H9 (cell line): ENCODE measurements around the gene ACTL7A. TPM values are rescaled to one million over a fixed set of nuclear protein-coding genes. Genes with fewer than 3 reads are reported as not detected.

ENCODE experiments used
- DNase-seq: peaks from one replicate; pipeline ENCODE4 v3.0.0-alpha.2; 2017
- H2AFZ ChIP-seq: one replicate; pipeline ENCODE4 v1.6.1; 2013; ENCODE audit warnings: mild to moderate bottlenecking, low read length, control low read depth, moderate library complexity
- H2AK5ac ChIP-seq: 2 replicates; pipeline ENCODE4 v1.6.1; 2013; ENCODE audit warnings: low read length, control low read depth, mixed read lengths; ENCODE audit not compliant: insufficient read length
- H2BK120ac ChIP-seq: one replicate; pipeline ENCODE4 v1.6.1; 2013; ENCODE audit warnings: low read depth, mild to moderate bottlenecking, low read length, control low read depth, inconsistent platforms; ENCODE audit not compliant: poor library complexity, severe bottlenecking
- H2BK12ac ChIP-seq: 2 replicates; pipeline ENCODE4 v1.6.1; 2013; ENCODE audit warnings: low read length, control low read depth, mixed read lengths, low read depth; ENCODE audit not compliant: insufficient read length
- H2BK15ac ChIP-seq: 2 replicates; pipeline ENCODE4 v1.6.1; 2013; ENCODE audit warnings: low read depth, low read length, control low read depth
- H2BK20ac ChIP-seq: one replicate; pipeline ENCODE4 v1.6.1; 2013; ENCODE audit warnings: low read depth, mild to moderate bottlenecking, low read length, control low read depth, inconsistent platforms; ENCODE audit not compliant: poor library complexity, severe bottlenecking
- H2BK5ac ChIP-seq: 2 replicates; pipeline ENCODE4 v1.6.1; 2013; ENCODE audit warnings: low read length, control low read depth, mixed read lengths; ENCODE audit not compliant: insufficient read length
- H3K14ac ChIP-seq: 2 replicates; pipeline ENCODE4 v1.6.1; 2013; ENCODE audit warnings: low read length, control low read depth; ENCODE audit not compliant: insufficient read depth
- H3K18ac ChIP-seq: 2 replicates; pipeline ENCODE4 v1.6.1; 2013; ENCODE audit warnings: low read depth, mild to moderate bottlenecking, mixed read lengths, low read length, control low read depth; ENCODE audit not compliant: insufficient read length
- H3K23ac ChIP-seq: 2 replicates; pipeline ENCODE4 v1.6.1; 2013; ENCODE audit warnings: low read length, control low read depth, mixed read lengths, low read depth; ENCODE audit not compliant: insufficient read length
- H3K23me2 ChIP-seq: 2 replicates; pipeline ENCODE4 v1.6.1; 2013; ENCODE audit warnings: low read depth, mild to moderate bottlenecking, mixed read lengths, low read length, control low read depth; ENCODE audit not compliant: insufficient read length, poor library complexity, severe bottlenecking
- H3K27ac ChIP-seq: 2 replicates; pipeline ENCODE4 v1.5.1; 2013; ENCODE audit warnings: low read length, control low read depth, mixed read lengths, low read depth; ENCODE audit not compliant: insufficient read length
- H3K27me3 ChIP-seq: 2 replicates; pipeline ENCODE4 v1.6.1; 2013; ENCODE audit warnings: low read length, control low read depth, inconsistent platforms; ENCODE audit not compliant: insufficient read depth
- H3K4ac ChIP-seq: 2 replicates; pipeline ENCODE4 v1.6.1; 2013; ENCODE audit warnings: low read depth, mild to moderate bottlenecking, control low read depth, inconsistent platforms, low read length, moderate library complexity
- H3K4me1 ChIP-seq: 2 replicates; pipeline ENCODE4 v1.6.1; 2013; ENCODE audit warnings: low read length, control low read depth, inconsistent platforms; ENCODE audit not compliant: insufficient read depth
- H3K4me2 ChIP-seq: 2 replicates; pipeline ENCODE4 v1.6.1; 2013; ENCODE audit warnings: low read length, control low read depth, mixed read lengths; ENCODE audit not compliant: insufficient read length, insufficient read depth
- H3K56ac ChIP-seq: 2 replicates; pipeline ENCODE4 v1.6.1; 2013; ENCODE audit warnings: low read depth, mild to moderate bottlenecking, mixed read lengths, low read length, control low read depth; ENCODE audit not compliant: insufficient read length
- H3K79me1 ChIP-seq: 2 replicates; pipeline ENCODE4 v1.6.1; 2013; ENCODE audit warnings: low read depth, mild to moderate bottlenecking, moderate library complexity, low read length, control low read depth, inconsistent platforms; ENCODE audit not compliant: insufficient read depth, poor library complexity, severe bottlenecking
- H3K79me2 ChIP-seq: 2 replicates; pipeline ENCODE4 v1.6.1; 2013; ENCODE audit warnings: low read length, control low read depth, inconsistent platforms; ENCODE audit not compliant: insufficient read depth
- H3K9ac ChIP-seq: 2 replicates; pipeline ENCODE4 v1.6.1; 2013; ENCODE audit warnings: low read length, control low read depth, mixed read lengths; ENCODE audit not compliant: insufficient read length; ENCODE audit errors: extremely low read depth
- H3K9me3 ChIP-seq: one replicate; pipeline ENCODE4 v1.6.1; 2013; ENCODE audit warnings: low read depth, low read length, inconsistent platforms; ENCODE audit not compliant: control insufficient read depth
- H3T11ph ChIP-seq: one replicate; pipeline ENCODE4 v1.6.1; 2013; ENCODE audit warnings: mild to moderate bottlenecking, low read length, control low read depth, inconsistent platforms
- H4K20me1 ChIP-seq: one replicate; pipeline ENCODE4 v1.6.1; 2013; ENCODE audit not compliant: control insufficient read depth, insufficient read length, insufficient read depth
- H4K5ac ChIP-seq: 2 replicates; pipeline ENCODE4 v1.6.1; 2013; ENCODE audit warnings: low read depth, mild to moderate bottlenecking, mixed read lengths, low read length, control low read depth; ENCODE audit not compliant: insufficient read length
- H4K8ac ChIP-seq: replicated peaks from 2 replicates; pipeline ENCODE4 v1.6.1; 2013; ENCODE audit warnings: low read length, control low read depth, mixed read lengths, low read depth; ENCODE audit not compliant: insufficient read length
- H4K91ac ChIP-seq: 2 replicates; pipeline ENCODE4 v1.6.1; 2013; ENCODE audit warnings: low read depth, mild to moderate bottlenecking, moderate library complexity, mixed read lengths, low read length, control low read depth; ENCODE audit not compliant: insufficient read length
- H3K27ac Mint-ChIP-seq, 3 experiments: 2 replicates in 2 of 3; 3 replicates in 1 of 3; pipeline ENCODE4 v1.8.0; 2020 to 2021; ENCODE audit warnings: mixed read lengths in 3 of 3, mild to moderate bottlenecking in 1 of 3, moderate library complexity in 1 of 3
- H3K27me3 Mint-ChIP-seq: 2 replicates; pipeline ENCODE4 v1.8.0; 2021; ENCODE audit warnings: low read depth, mild to moderate bottlenecking, moderate library complexity, mixed read lengths
- H3K36me3 Mint-ChIP-seq, 3 experiments: 2 replicates in 2 of 3; 3 replicates in 1 of 3; pipeline ENCODE4 v1.8.0; 2020 to 2021; ENCODE audit warnings: low read depth in 3 of 3, mixed read lengths in 3 of 3; ENCODE audit not compliant: insufficient read depth in 1 of 3
- H3K4me1 Mint-ChIP-seq, 2 experiments: 2 replicates each; pipeline ENCODE4 v1.8.0; 2020; ENCODE audit warnings: mixed read lengths in 2 of 2
- H3K4me3 Mint-ChIP-seq, 2 experiments: 2 replicates in 1 of 2; 3 replicates in 1 of 2; pipeline ENCODE4 v1.8.0; 2020 to 2021; ENCODE audit warnings: mild to moderate bottlenecking in 2 of 2, mixed read lengths in 2 of 2, moderate library complexity in 1 of 2
- H3K9me3 Mint-ChIP-seq, 2 experiments: 2 replicates in 1 of 2; 3 replicates in 1 of 2; pipeline ENCODE4 v1.8.0; 2020; ENCODE audit warnings: mild to moderate bottlenecking in 2 of 2, mixed read lengths in 2 of 2, moderate library complexity in 1 of 2
- CTCF ChIP-seq: fragments of 200-600 bp; sonication (generic); conservative IDR thresholded peaks from 3 replicates; pipeline ENCODE4 v1.8.0; 2021; ENCODE audit warnings: antibody characterized with exemption, mild to moderate bottlenecking
- WGBS: extraction: QIAGEN DNeasy Blood & Tissue Kit; methylation state at CpG from one replicate; pipeline ENCODE4 v1.1.7; 2013; ENCODE audit warnings: missing lambda C conversion rate, low lambda C conversion rate, mixed read lengths; ENCODE audit not compliant: insufficient read length; ENCODE audit errors: extremely low coverage; 5-methylcytosine and 5-hydroxymethylcytosine counted together
- total RNA-seq: library from RNA; stranded (reverse); gene quantifications from 2 replicates; pipeline ENCODE4 v1.2.1, GENCODE V29; 2021

Gene ACTL7A
- total RNA-seq, 1 experiment from 2014 or later: not detected

- Histone ChIP-seq H3K4me1 (peaks cover 3% of the 10 kb centered on the region; the same call in 1 of the 2 replicates), H2BK20ac (peak overlapping the region; percentile 34), H3T11ph (no peak overlapping the region), H3K27me3 (no peaks in the 10 kb centered on the region), H3K4ac (no peak overlapping the region), H2BK5ac (no peak overlapping the region), H2BK15ac (no peak overlapping the region), H3K23ac (no peak overlapping the region), H2AFZ (no peak overlapping the region), H4K20me1 (no peaks in the 10 kb centered on the region), H4K8ac (no peak overlapping the region), H3K56ac (no peak overlapping the region), H2BK12ac (no peak overlapping the region), H4K5ac (no peak overlapping the region), H3K27ac (no peak overlapping the region), H4K91ac (no peak overlapping the region), H3K9me3 (no peaks in the 10 kb centered on the region), H3K4me2 (no peak overlapping the region), H3K79me2 (no peaks in the 10 kb centered on the region), H3K23me2 (no peaks in the 10 kb centered on the region), H2AK5ac (no peak overlapping the region), H3K14ac (no peak overlapping the region), H3K79me1 (no peaks in the 10 kb centered on the region), H2BK120ac (no peak overlapping the region), H3K18ac (no peak overlapping the region), H3K9ac (no peak overlapping the region)
- Mint-ChIP-seq H3K4me1 (peaks cover 17 to 32% of the 10 kb centered on the region in 2 experiments), H3K36me3 (no peaks in the 10 kb centered on the region), H3K4me3 (no peak overlapping the region), H3K27ac (no peak overlapping the region), H3K27me3 (no peaks in the 10 kb centered on the region; the same call in 1 of the 2 replicates), H3K9me3 (no peaks in the 10 kb centered on the region; a peak in 1 of 5 replicates)
- DNase-seq: no peak
- WGBS: no CpG with 5 or more reads among the region's 10 CpGs
- no peak for TF ChIP-seq CTCF
These were observed 46.0 kb upstream of the ACTL7A start for GRCh38 chr9:108816037-108816436.
